ENCODE data around the gene HOXC10. TPM values are rescaled to one million over a fixed set of nuclear protein-coding genes. Genes with fewer than 3 reads are reported as not detected.

The HOXC10 gene
- total RNA-seq, 3 donors from 2014 or later, result not detected

GRCh38 chr12:53956251-53956887, 28.6 kb upstream of the HOXC10 start:
- Histone ChIP-seq H3K4me1 (ENCODE audit: low read depth) (no peaks in the 10 kb centered on the region), H3K9me3 (no peaks in the 10 kb centered on the region), H3K36me3 (ENCODE audit: low read depth) (no peaks in the 10 kb centered on the region), H3K4me3 (no peak overlapping the region)
- ATAC-seq, result no peak
- intact Hi-C loops (cut with DNase I, micrococcal nuclease), result no loop called here
- no peak for DNase-seq
- TF ChIP-seq CTCF (IDR thresholded peaks at IDR 0.05), result no peak

- intact Hi-C loops (cut with DNase I, micrococcal nuclease), result no loop called here
- TF ChIP-seq CTCF (IDR thresholded peaks at IDR 0.05), result no peak
Observed at GRCh38 chr12:53956914-53957536, 27.9 kb upstream of the HOXC10 start.

GRCh38 chr12:53958128-53958527, 26.8 kb upstream of the HOXC10 start:
- Histone ChIP-seq H3K36me3 (ENCODE audit: low read depth) (no peaks in the 10 kb centered on the region), H3K9me3 (no peaks in the 10 kb centered on the region), H3K4me3 (no peak overlapping the region), H3K4me1 (ENCODE audit: low read depth) (no peaks in the 10 kb centered on the region)
- DNase-seq (no peak), ATAC-seq (no peak)
- TF ChIP-seq CTCF (IDR thresholded peaks at IDR 0.05), result no peak
- intact Hi-C loops (cut with DNase I, micrococcal nuclease), result no loop called here

More at GRCh38 chr12:53956914-53957536, 27.9 kb upstream of the HOXC10 start:
- H3K4me1 ChIP-seq (ENCODE audit: low read depth), result no peaks in the 10 kb centered on the region
- no peak for ATAC-seq
- no peak for DNase-seq
- H3K9me3 ChIP-seq, result no peaks in the 10 kb centered on the region
- no peak overlapping the region for H3K4me3 ChIP-seq
- H3K36me3 ChIP-seq (ENCODE audit: low read depth), result no peaks in the 10 kb centered on the region

- intact Hi-C loops (cut with DNase I, micrococcal nuclease), result no loop called here
- no peaks in the 10 kb centered on the region for H3K4me1 ChIP-seq (ENCODE audit: low read depth)
- H3K36me3 ChIP-seq (ENCODE audit: low read depth), result no peaks in the 10 kb centered on the region
- H3K9me3 ChIP-seq, result no peaks in the 10 kb centered on the region
- TF ChIP-seq CTCF (IDR thresholded peaks at IDR 0.05), result no peak
- DNase-seq, result no peak
- ATAC-seq, result no peak
- no peak overlapping the region for H3K4me3 ChIP-seq
Observed at GRCh38 chr12:53959314-53959713, 25.6 kb upstream of the HOXC10 start.

- Histone ChIP-seq H3K36me3 (ENCODE audit: low read depth) (no peaks in the 10 kb centered on the region), H3K4me3 (no peak overlapping the region), H3K9me3 (no peaks in the 10 kb centered on the region), H3K4me1 (ENCODE audit: low read depth) (no peaks in the 10 kb centered on the region)
- DNase-seq, result no peak
- intact Hi-C loops (cut with DNase I, micrococcal nuclease), result no loop called here
- ATAC-seq, result no peak
- TF ChIP-seq CTCF (IDR thresholded peaks at IDR 0.05), result no peak
Observed at GRCh38 chr12:53960187-53961024, 24.5 kb upstream of the HOXC10 start.
